Measurements from ENCODE around the gene ATP6V0A1.
A peak's percentile ranks its signal among the peaks of the same experiment; 100 is the strongest.

Gene ATP6V0A1

DNA sequence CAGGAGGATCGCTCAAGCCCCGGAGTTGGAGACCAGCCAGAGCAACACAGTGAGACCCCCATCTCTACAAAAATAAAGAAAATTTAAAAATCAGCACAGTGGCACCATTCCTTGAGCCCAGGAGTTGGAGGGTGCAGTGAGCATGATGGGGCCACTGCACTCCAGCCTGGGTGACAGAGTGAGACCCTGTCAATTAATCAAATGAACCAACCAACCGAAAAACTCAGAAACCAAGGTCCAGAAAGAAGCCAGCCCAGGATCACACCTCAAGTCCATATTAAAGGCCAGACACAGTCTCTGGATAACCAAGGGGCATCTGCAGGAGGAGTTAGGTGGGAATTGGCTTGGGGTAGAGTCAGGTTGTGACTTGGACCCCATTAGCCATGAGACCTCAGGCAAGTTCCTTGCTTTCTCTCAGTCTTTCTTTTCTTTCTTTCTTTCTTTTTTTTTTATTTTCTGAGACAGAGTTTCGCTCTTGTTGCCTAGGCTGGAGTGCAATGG lies 96.5 kb downstream of the ATP6V0A1 start:
- ATAC-seq, result peak; percentile 3; the same call in 2 of the 3 replicates
- TF ChIP-seq PATZ1 (CRISPR knock-in tag; IDR thresholded peaks at IDR 0.05; ENCODE audit: borderline replicate concordance), result no peak
- TF ChIP-seq ISL1 (CRISPR knock-in tag; IDR thresholded peaks at IDR 0.05), result no peak
- no peak for TF ChIP-seq PPARA (CRISPR knock-in tag; IDR thresholded peaks at IDR 0.05; ENCODE audit: borderline replicate concordance)
- TF ChIP-seq ESRRG (CRISPR knock-in tag; IDR thresholded peaks at IDR 0.05), result no peak
- TF ChIP-seq, protein P1, sequence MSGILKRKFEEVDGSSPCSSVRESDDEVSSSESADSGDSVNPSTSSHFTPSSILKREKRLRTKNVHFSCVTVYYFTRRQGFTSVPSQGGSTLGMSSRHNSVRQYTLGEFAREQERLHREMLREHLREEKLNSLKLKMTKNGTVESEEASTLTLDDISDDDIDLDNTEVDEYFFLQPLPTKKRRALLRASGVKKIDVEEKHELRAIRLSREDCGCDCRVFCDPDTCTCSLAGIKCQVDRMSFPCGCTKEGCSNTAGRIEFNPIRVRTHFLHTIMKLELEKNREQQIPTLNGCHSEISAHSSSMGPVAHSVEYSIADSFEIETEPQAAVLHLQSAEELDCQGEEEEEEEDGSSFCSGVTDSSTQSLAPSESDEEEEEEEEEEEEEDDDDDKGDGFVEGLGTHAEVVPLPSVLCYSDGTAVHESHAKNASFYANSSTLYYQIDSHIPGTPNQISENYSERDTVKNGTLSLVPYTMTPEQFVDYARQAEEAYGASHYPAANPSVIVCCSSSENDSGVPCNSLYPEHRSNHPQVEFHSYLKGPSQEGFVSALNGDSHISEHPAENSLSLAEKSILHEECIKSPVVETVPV (CRISPR knock-in tag; IDR thresholded peaks at IDR 0.05), result no peak
- TF ChIP-seq GLIS3 (CRISPR knock-in tag; IDR thresholded peaks at IDR 0.05), result no peak
- no peak for TF ChIP-seq ZNF70 (CRISPR knock-in tag; IDR thresholded peaks at IDR 0.05)
- no peak for TF ChIP-seq ZFP3 (CRISPR knock-in tag; IDR thresholded peaks at IDR 0.05)
- TF ChIP-seq RARB (CRISPR knock-in tag; IDR thresholded peaks at IDR 0.05), result no peak
- TF ChIP-seq ZFP30 (CRISPR knock-in tag; IDR thresholded peaks at IDR 0.05), result no peak

DNA sequence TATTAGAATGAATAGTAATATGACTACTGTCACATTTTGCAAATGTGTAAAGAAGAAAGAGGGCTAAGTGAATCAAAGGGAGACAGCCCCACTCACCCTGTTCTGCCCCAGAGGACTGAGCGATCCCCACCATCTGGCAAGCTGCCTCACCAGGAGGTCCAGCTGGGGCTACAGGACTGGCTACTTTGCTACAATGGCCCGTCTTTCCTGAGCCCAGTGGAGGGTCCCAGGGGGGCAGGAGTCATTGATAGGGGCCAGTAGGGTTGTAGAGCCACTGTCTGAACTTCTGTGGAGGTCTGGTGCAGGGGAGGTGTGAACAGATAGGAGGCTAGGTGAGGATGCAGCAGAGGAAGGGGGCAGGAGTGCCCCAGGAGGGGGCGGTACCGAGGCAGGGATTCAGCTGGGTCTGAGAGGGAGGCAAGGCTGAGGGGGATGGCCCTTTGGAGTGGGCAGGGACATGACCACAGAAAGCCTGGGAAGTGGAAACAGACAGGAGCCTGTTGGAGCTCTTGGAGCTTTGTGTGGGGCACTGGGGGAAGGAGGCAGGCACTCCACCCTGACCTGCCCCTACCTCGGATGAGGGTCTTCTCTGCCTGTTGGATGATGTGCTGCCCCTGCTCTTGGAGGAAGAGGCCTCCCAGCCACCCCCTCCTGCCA lies 97.4 kb downstream of the ATP6V0A1 start:
- peak; percentile 55 for ATAC-seq

- no peak for TF ChIP-seq ZNF8 (CRISPR knock-in tag; IDR thresholded peaks at IDR 0.05)
- TF ChIP-seq ZNF565 (CRISPR knock-in tag; conservative IDR thresholded peaks at IDR 0.05; ENCODE audit: low read depth), result no peak
- no peak for TF ChIP-seq ESRRG (CRISPR knock-in tag; IDR thresholded peaks at IDR 0.05)
- TF ChIP-seq TCF4 (CRISPR knock-in tag; IDR thresholded peaks at IDR 0.05; ENCODE audit: borderline replicate concordance), result no peak
- TF ChIP-seq TOX (CRISPR knock-in tag; IDR thresholded peaks at IDR 0.05; ENCODE audit: borderline replicate concordance), result no peak
- no peak for TF ChIP-seq TSHZ2 (CRISPR knock-in tag; IDR thresholded peaks at IDR 0.05)
- TF ChIP-seq ZC3H10 (CRISPR knock-in tag; IDR thresholded peaks at IDR 0.05), result no peak
- no peak for TF ChIP-seq ZFP3 (CRISPR knock-in tag; IDR thresholded peaks at IDR 0.05)
- TF ChIP-seq ZFP30 (CRISPR knock-in tag; IDR thresholded peaks at IDR 0.05), result no peak
- TF ChIP-seq GLIS3 (CRISPR knock-in tag; IDR thresholded peaks at IDR 0.05), result no peak
- no peak for ATAC-seq
Measured at GRCh38 chr17:42559075-42559474, 100.4 kb downstream of the ATP6V0A1 start.

DNA sequence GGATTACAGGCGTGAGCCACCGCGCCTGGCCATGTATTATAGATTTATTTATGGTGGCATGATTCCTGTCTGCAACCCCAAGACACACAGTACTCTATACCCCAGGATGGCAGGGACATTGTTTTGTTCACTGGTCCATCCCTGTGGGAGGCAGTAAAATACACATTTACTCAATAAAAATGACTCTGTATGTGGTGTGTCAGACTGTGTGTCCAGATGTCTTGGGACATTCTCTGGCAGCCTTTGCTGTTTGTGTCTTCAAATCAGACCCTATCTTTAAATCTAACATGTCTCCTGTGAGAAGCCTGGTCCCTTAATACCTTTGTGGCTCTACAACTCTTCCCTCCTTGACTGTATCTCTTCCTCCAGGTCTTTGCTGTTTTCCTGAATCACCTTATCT lies 101.6 kb downstream of the ATP6V0A1 start:
- ATAC-seq, result no peak
- TF ChIP-seq ZNF565 (CRISPR knock-in tag; conservative IDR thresholded peaks at IDR 0.05; ENCODE audit: low read depth) (no peak), ZNF8 (CRISPR knock-in tag; IDR thresholded peaks at IDR 0.05) (no peak), GLIS3 (CRISPR knock-in tag; IDR thresholded peaks at IDR 0.05) (no peak), CSDC2 (CRISPR knock-in tag; IDR thresholded peaks at IDR 0.05) (no peak), PPARA (CRISPR knock-in tag; IDR thresholded peaks at IDR 0.05; ENCODE audit: borderline replicate concordance) (no peak), ZFP30 (CRISPR knock-in tag; IDR thresholded peaks at IDR 0.05) (no peak), ESRRG (CRISPR knock-in tag; IDR thresholded peaks at IDR 0.05) (no peak), PATZ1 (CRISPR knock-in tag; IDR thresholded peaks at IDR 0.05; ENCODE audit: borderline replicate concordance) (no peak), BACH2 (CRISPR knock-in tag; IDR thresholded peaks at IDR 0.05; ENCODE audit: borderline replicate concordance) (no peak), TOX (CRISPR knock-in tag; IDR thresholded peaks at IDR 0.05; ENCODE audit: borderline replicate concordance) (no peak), TCF4 (CRISPR knock-in tag; IDR thresholded peaks at IDR 0.05; ENCODE audit: borderline replicate concordance) (no peak), TSHZ2 (CRISPR knock-in tag; IDR thresholded peaks at IDR 0.05) (no peak)

Measured in SK-N-SH treated with all-trans-retinoic acid at 6 μM for 48 hours (cell line).